GM12873 (cell line): ENCODE results near the gene TMEM170A.

Source experiments
- CTCF ChIP-seq: IDR thresholded peaks from 2 replicates; pipeline ENCODE4 v1.5.1; 2012; ENCODE audit warnings: low read depth, mild to moderate bottlenecking, moderate library complexity, low read length, control low read depth; ENCODE audit not compliant: insufficient read depth; ENCODE audit errors: missing control alignments

The TMEM170A gene

GRCh38 chr16:75456971-75457370 is 7.5 kb downstream of the TMEM170A start:
- TF ChIP-seq CTCF, result no peak

- no peak for TF ChIP-seq CTCF
Observed at GRCh38 chr16:75455677-75456076, 8.8 kb downstream of the TMEM170A start.

GRCh38 chr16:75452464-75453190 is 11.9 kb downstream of the TMEM170A start:
- TF ChIP-seq CTCF, result no peak

- no peak for TF ChIP-seq CTCF
Observed at GRCh38 chr16:75446416-75446815, 18.1 kb downstream of the TMEM170A start.

GRCh38 chr16:75445298-75445697 is 19.2 kb downstream of the TMEM170A start:
- no peak for TF ChIP-seq CTCF

GRCh38 chr16:75443298-75443697 is 21.2 kb downstream of the TMEM170A start:
- TF ChIP-seq CTCF, result no peak

- TF ChIP-seq CTCF, result no peak
Observed at GRCh38 chr16:75433732-75434413, 30.6 kb downstream of the TMEM170A start.
